Heart right ventricle (tissue), 16 donors: ENCODE results near the gene TOMM6. TPM values are rescaled to one million over a fixed set of nuclear protein-coding genes. Genes with fewer than 3 reads are reported as not detected.
A peak's percentile ranks its signal among the peaks of the same experiment; 100 is the strongest.
"Not testable (repeated sequence)": the region's sequence is repeated elsewhere in the genome, so short reads cannot be mapped to it uniquely, and the experiment has no call there.

ENCODE experiments used
- ATAC-seq, 8 donors: fragments of 200-7000 bp; cut with Tn5 transposase; one replicate each; pipeline ENCODE4 v1.9.1; 2020; ENCODE audit warnings: mild to moderate bottlenecking in 8 of 8, moderate library complexity in 8 of 8, moderate number of reproducible peaks in 1 of 8
- DNase-seq, 2 donors: peaks; one replicate each; pipeline ENCODE4 v3.0.0-alpha.2; 2020
- H3K27ac ChIP-seq, 10 donors: fragments of 200-600 bp; sonication (generic) in 2 of 10; one replicate each; pipeline versions ENCODE4 v1.5.0 to v1.8.0; 2020 to 2022; ENCODE audit warnings: mild to moderate bottlenecking in 3 of 10
- H3K27me3 ChIP-seq, 7 donors: fragments of 200-600 bp; one replicate each; pipeline ENCODE4 v1.8.0; 2021 to 2022; ENCODE audit warnings: mild to moderate bottlenecking in 2 of 7
- H3K36me3 ChIP-seq, 9 donors: fragments of 200-600 bp; sonication (generic) in 1 of 9; one replicate each; pipeline versions ENCODE4 v1.5.0 to v1.8.0; 2020 to 2022; ENCODE audit warnings: mild to moderate bottlenecking in 2 of 9
- H3K4me1 ChIP-seq, 9 donors: fragments of 200-600 bp; sonication (generic) in 1 of 9; one replicate each; pipeline versions ENCODE4 v1.5.0 to v1.8.0; 2020 to 2022; ENCODE audit warnings: mild to moderate bottlenecking in 4 of 9
- H3K4me3 ChIP-seq, 10 donors: fragments of 200-600 bp; sonication (generic) in 2 of 10; one replicate each; pipeline versions ENCODE4 v1.5.0 to v1.8.0; 2020 to 2022; ENCODE audit warnings: mild to moderate bottlenecking in 7 of 10, moderate library complexity in 2 of 10
- H3K9me3 ChIP-seq, 11 donors: fragments of 200-600 bp in 10 of 11; sonication (generic) in 2 of 11; one replicate each; pipeline versions ENCODE4 v1.5.0 to v1.8.0; 2013 to 2022; ENCODE audit warnings: mild to moderate bottlenecking in 2 of 11, control low read depth in 1 of 11, moderate library complexity in 1 of 11
- CTCF ChIP-seq, 9 donors: fragments of 200-600 bp; sonication (generic) in 2 of 9; IDR thresholded peaks; one replicate each; pipeline versions ENCODE4 v1.5.0 to v1.8.0; 2021 to 2022; ENCODE audit warnings: antibody characterized with exemption in 9 of 9, mild to moderate bottlenecking in 5 of 9, moderate library complexity in 1 of 9
- WGBS, 2 donors: extraction: QIAGEN DNeasy Blood & Tissue Kit; methylation state at CpG; one replicate each; pipeline ENCODE4 v1.1.7; 2013; ENCODE audit warnings: inconsistent platforms in 1 of 2; 5-methylcytosine and 5-hydroxymethylcytosine counted together
- intact Hi-C, 10 donors: fragments of 100-400 bp; cut with DNase I; formaldehyde crosslinking; loops; one replicate each; pipeline versions ENCODE4 v1.11.1 to v1.14.2; 2022
- polyA plus RNA-seq, 2 donors: library from polyadenylated mRNA; stranded (reverse); fragments of 200-250 nt; gene quantifications; one replicate each; pipeline ENCODE4 v1.2.3, GENCODE V29; 2013
- total RNA-seq, 10 donors: library from RNA; stranded (reverse); fragmentation: NEBNext Ultra II Directional in 3 of 10; extraction: Animal tissue kit (Norgen Biotek cat#: 25700) in 3 of 10; gene quantifications; one replicate each; pipeline versions ENCODE4 v1.2.1 to v1.2.4, GENCODE V29; 2021 to 2023
- donor health status: Arrhythmogenic right ventricular cardiomyopathy.
- donor health status: ischemic (EF 13 %, LVEDD 7.1; RV severe dilation, severe dysfunction).
- donor health status: healthy with polysubstance abuse.
- donor health status: DM: no; HTN: yes; CAD: no.
- donor health status: DM: no; HTN: no; CAD: no.
- donor health status: ischemic (EF 25% LVEDD 6.9; RV normal size, moderate dysfunction).
- donor health status: ischemic (EF 25% LVEDD 5.7; RV mildly dilated, moderate dysfunction).
- donor health status: healthy.
- donor health status: DM: yes; HTN: yes; CAD: no.
- donor health status: Ischemic cardiomyopathy.
- donor health status: ischemic (EF 35%, LVEDD 5.7; RV mildly dilated, moderate dysfunction).
- donor health status: nonischemic (EF 11% LVEDD 7.7; RV severe dilation, severe dysfunction).
- donor health status: DM: yes; HTN: yes; CAD: no.
- donor health status: PGD.
- donor health status: ischemic (EF 29% LVEDD 5.4; RV normal size, mild dysfunction).
- donor health status: nonischemic (EF 23%, LVEDD 6.1; RV moderate dilation, normal function).

Gene TOMM6
- total and polyA plus RNA-seq, 12 donors: 135 to 291 (median 186) TPM

DNA sequence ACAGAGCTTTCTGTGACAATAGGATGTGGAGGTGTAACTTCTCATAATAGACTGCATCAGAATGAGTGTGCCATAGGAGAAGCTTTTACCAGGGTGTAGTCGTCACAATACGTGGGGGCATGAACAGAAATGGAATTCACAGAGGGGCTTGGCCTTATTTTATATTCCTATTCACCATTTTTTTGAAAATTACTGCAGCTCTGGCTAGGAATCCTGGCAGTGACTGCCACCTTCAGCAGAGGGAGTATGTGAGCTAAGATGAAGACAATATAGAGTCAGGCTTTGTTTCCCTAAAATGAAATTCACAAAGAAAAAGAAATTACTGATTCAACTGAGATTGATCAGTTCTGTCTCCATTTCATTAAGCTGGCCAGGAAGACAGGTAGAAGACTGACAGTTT, 13.9 kb downstream of the TOMM6 start:
- Histone ChIP-seq H3K27ac (no peak overlapping the region), H3K4me1 (peaks cover 0 to 8% (median 0%) of the 10 kb centered on the region in 9 donors), H3K9me3 (no peaks in the 10 kb centered on the region), H3K4me3 (no peak overlapping the region), H3K36me3 (peaks cover 0 to 65% (median 16%) of the 10 kb centered on the region in 9 donors), H3K27me3 (no peaks in the 10 kb centered on the region)
- intact Hi-C loops: no loop called here
- WGBS, 2 donors: 62 to 79% methylated on average over 2 of the region's 2 CpGs
- DNase-seq: no peak
- no peak for ATAC-seq
- peak in 7 of 9 donors; percentile 20 to 52 (median 37) for TF ChIP-seq CTCF (IDR thresholded peaks at IDR 0.05)

DNA sequence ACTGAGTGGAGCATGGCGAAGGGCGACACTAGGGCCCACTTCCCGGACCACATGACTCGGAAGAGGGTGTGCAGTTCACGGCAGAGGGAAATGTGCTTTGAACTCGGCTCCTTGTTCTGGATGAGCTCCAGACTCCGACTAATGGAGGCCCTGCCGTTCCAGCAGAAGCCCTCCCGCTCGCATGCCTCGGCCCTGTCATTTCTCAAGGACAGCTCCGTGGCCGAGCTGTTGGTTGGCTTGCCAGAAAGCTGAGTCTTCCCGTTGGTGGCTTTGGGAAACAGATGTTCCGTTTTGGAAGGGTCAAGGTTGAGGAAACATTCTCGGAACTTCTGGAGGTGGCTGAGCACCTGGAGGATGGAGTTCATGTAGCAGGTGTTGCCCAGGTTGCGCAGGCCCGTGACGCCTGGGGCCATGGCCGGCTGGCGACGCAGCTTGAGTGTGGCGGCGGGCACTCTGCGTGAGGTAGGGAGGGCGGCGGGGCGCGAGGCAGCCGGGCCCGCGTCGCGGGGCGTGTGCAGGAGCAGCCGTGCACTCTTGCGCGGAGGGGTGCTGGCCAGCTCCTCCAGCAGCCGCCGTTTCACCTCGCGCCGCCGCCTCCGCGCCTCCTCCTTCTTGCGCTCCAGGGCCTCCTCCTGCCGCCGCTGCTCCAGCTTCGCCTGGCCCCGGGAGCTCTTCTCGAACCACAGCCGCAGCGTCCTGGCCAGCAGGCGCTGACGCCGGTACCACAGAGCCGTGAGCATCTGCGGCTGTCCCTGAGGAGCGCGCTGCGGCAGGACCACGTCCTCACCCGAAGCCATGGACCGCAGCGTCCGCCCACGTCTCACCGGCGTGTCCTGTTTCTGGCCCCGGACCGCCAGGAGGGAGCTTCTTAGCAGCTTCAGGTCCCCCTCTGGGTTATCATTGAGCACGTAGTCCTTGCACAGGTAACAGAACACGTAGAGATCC, 18.6 kb downstream of the TOMM6 start:
- no peak for TF ChIP-seq CTCF (IDR thresholded peaks at IDR 0.05)
- Histone ChIP-seq H3K4me1 (peaks cover 0 to 8% (median 0%) of the 10 kb centered on the region in 9 donors), H3K36me3 (peaks cover 0 to 22% (median 8%) of the 10 kb centered on the region in 9 donors), H3K9me3 (no peaks in the 10 kb centered on the region), H3K27me3 (no peaks in the 10 kb centered on the region), H3K27ac (no peak overlapping the region), H3K4me3 (no peak overlapping the region)
- ATAC-seq (peak in 1 of 8 donors; percentile 74), DNase-seq (no peak)
- intact Hi-C loops: no loop called here
- WGBS, 2 donors: 93% methylated on average over 73 to 74 of the region's 74 CpGs

DNA sequence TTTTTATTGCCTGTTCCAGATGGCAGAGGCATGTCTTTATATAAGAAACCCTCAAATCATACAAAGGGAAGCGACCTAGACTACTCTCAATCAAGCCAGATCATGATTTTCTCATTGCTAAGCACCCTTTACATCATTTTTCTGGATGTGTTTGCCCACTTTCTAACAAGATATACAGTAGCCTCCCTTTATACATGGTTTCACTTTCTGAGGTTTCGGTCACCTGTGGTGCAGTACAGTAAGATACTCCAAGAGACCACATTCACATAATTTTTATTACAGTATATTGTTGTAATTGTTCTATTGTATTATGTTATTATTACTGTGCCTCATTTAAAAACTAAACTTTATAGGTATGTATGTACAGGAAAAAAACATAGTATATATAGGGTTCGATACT, 23.6 kb downstream of the TOMM6 start:
- no peak for TF ChIP-seq CTCF (IDR thresholded peaks at IDR 0.05)
- intact Hi-C loops: no loop called here
- peaks cover 0 to 7% (median 4%) of the 10 kb centered on the region in 9 donors for H3K36me3 ChIP-seq
- no peak for DNase-seq
- H3K27me3 ChIP-seq: no peaks in the 10 kb centered on the region
- no peak overlapping the region for H3K4me3 ChIP-seq
- no peaks in the 10 kb centered on the region for H3K9me3 ChIP-seq
- 96% methylated on average over 3 of the region's 3 CpGs for WGBS, 2 donors
- ATAC-seq: no peak
- peaks cover 0 to 13% (median 4%) of the 10 kb centered on the region in 9 donors for H3K4me1 ChIP-seq
- no peak overlapping the region for H3K27ac ChIP-seq

GRCh38 chr6:41811946-41812345, 24.5 kb downstream of the TOMM6 start:
- peaks cover 0 to 14% (median 4%) of the 10 kb centered on the region in 9 donors for H3K4me1 ChIP-seq
- ATAC-seq, H3K4me3 ChIP-seq, H3K36me3 ChIP-seq, intact Hi-C loops, H3K27ac ChIP-seq, H3K9me3 ChIP-seq, H3K27me3 ChIP-seq, DNase-seq: not testable (repeated sequence)
- 96 to 97% methylated on average over 13 of the region's 13 CpGs for WGBS, 2 donors

GRCh38 chr6:41813469-41813868, 26.0 kb downstream of the TOMM6 start:
- no peak overlapping the region for H3K4me3 ChIP-seq
- intact Hi-C loops: no loop called here
- peak overlapping the region in 4 of 10 donors; percentile 14 to 31 (median 24) for H3K27ac ChIP-seq
- H3K36me3 ChIP-seq: no peaks in the 10 kb centered on the region
- ATAC-seq: no peak
- no peaks in the 10 kb centered on the region for H3K27me3 ChIP-seq
- no peaks in the 10 kb centered on the region for H3K9me3 ChIP-seq
- TF ChIP-seq CTCF (IDR thresholded peaks at IDR 0.05): no peak
- DNase-seq: no peak
- peaks cover 0 to 14% (median 4%) of the 10 kb centered on the region in 9 donors for H3K4me1 ChIP-seq
- 95% methylated on average over 2 of the region's 2 CpGs for WGBS, 2 donors
